ENCODE results near the gene FAM89B. TPM values are rescaled to one million over a fixed set of nuclear protein-coding genes. Genes with fewer than 3 reads are reported as not detected.
A peak's percentile ranks its signal among the peaks of the same experiment; 100 is the strongest.
"Not testable (repeated sequence)": the region's sequence is repeated elsewhere in the genome, so short reads cannot be mapped to it uniquely, and the experiment has no call there.

Gene FAM89B
- 100 to 1,000 TPM in 2 of 3 donors, 10 to 100 TPM in 1; 98.6 to 173 (median 158) TPM for polyA plus RNA-seq

- Mint-ChIP-seq H3K4me3 (peak within 1 kb of the TSS; percentile 96 to 99 (median 98)), H3K4me1 (peaks cover 72 to 83% of the 10 kb centered on the region in 2 donors), H3K27ac (peak within 1 kb of the TSS; percentile 96 to 100 (median 98)), H3K27me3 (ENCODE audit: low read depth in 3 of 3) (peaks cover 21 to 40% (median 27%) of the 10 kb centered on the region in 3 donors), H3K36me3 (peaks cover 0 to 3% (median 0%) of the 10 kb centered on the region in 3 donors), H3K9me3 (no peaks in the 10 kb centered on the region)
- peak; percentile 85 to 87 (median 86) for DNase-seq
Observed at GRCh38 chr11:65572356-65573051, at the start of gene FAM89B. FAM89B (plus strand) TSS chr11:65572538; CDS start chr11:65572670, 132 bp downstream.

- peaks cover 20 to 21% of the 10 kb centered on the region in 2 donors for H3K4me1 Mint-ChIP-seq
Observed at GRCh38 chr11:65522718-65523630, 49.4 kb upstream of the FAM89B start.

GRCh38 chr11:65523631-65523968, 48.7 kb upstream of the FAM89B start:
- peaks cover 20 to 21% of the 10 kb centered on the region in 2 donors for H3K4me1 Mint-ChIP-seq
- H3K27ac Mint-ChIP-seq = peak overlapping the region in 3 of 6 donors; percentile 13 to 74 (median 25)
- H3K27me3 Mint-ChIP-seq (ENCODE audit: low read depth in 3 of 3); DNase-seq; H3K36me3 Mint-ChIP-seq; H3K9me3 Mint-ChIP-seq; H3K4me3 Mint-ChIP-seq: not testable (repeated sequence)

More at GRCh38 chr11:65522718-65523630, 49.4 kb upstream of the FAM89B start:
- H3K36me3 Mint-ChIP-seq; H3K9me3 Mint-ChIP-seq; DNase-seq; H3K27me3 Mint-ChIP-seq (ENCODE audit: low read depth in 3 of 3): not testable (repeated sequence)
- Mint-ChIP-seq H3K27ac (peak overlapping the region in 3 of 6 donors; percentile 13 to 60 (median 40)), H3K4me3 (peak overlapping the region in 2 of 5 donors; percentile 9 to 12)

DNA sequence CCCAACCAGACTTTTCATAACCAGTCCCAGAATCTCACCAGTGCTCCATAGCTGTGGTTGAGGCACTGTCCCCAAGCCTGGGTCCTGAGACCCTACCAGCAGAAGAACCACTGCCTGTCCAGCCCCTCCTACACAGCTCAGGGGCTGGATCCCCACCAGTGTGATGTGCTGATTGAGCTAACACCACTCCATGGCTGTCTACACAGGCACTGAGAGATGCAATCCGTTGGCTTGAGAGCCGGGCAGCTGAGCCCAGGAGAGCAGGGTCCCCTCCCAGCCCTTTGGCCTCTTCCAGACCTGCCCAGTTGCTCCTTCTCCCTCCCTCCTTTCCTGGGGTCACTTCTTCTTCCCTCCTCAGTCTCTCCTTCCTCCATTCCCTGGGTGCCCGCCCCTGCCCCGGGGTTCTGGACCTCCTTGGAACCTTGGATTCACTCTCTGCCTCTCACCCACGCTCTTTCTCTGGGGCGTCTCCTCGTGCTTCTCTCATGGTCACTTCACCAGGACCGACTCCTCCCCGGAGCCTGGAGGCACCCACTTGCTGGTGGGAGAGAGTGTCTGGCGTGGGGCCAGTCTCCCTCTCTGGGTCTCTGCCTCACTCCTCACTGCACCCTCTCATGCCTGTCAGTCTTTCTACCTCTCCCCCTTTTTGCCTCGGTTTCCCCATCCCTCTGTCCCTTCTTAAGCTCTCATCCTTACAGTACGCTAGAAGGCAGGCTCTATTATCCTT, 48.2 kb upstream of the FAM89B start:
- peak overlapping the region; percentile 23 to 85 (median 73) for H3K27ac Mint-ChIP-seq
- H3K9me3 Mint-ChIP-seq = no peaks in the 10 kb centered on the region
- H3K27me3 Mint-ChIP-seq (ENCODE audit: low read depth in 3 of 3) = peaks cover 0 to 3% (median 1%) of the 10 kb centered on the region in 3 donors
- H3K36me3 Mint-ChIP-seq = peaks cover 0 to 3% (median 0%) of the 10 kb centered on the region in 3 donors
- peaks cover 20 to 21% of the 10 kb centered on the region in 2 donors for H3K4me1 Mint-ChIP-seq
- H3K4me3 Mint-ChIP-seq = peak overlapping the region in 2 of 5 donors; percentile 9 to 30
- no peak for DNase-seq

DNA sequence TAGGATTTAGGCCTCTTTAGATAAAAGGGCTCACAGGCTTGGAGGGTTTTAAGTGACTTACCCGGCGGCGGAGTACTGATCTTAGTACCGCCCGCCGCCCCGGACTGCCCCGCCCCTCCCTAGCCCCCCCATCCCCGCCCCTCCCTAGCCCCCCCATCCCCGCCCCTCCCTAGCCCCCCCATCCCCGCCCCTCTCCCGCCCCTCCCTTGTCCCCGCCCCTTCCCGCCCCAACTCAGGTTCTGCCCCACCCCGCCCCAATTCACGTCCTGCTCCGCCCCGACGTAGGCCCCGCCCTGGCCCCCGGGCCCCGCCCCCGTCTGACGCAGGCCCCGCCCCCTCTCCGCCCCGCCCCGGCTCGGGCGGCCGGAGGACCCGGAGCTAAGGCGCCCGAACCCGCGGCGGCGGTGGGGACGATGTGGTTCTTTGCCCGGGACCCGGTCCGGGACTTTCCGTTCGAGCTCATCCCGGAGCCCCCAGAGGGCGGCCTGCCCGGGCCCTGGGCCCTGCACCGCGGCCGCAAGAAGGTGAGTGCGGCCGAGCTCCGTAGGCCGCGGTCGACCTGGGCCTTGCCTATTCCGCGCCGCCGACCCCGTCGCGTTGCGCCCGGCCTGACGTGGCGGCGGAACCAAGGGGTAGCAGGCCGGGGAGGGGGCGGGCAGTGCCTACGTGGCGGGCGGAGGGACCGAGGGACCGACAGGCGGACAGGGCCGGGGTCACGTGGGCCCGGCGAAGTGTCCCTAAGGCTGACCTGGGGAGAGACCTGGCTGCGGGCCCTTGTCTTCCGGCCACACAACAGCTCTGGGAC, 47.4 kb upstream of the FAM89B start, which contains the start of gene SCYL1:
Gene SCYL1 (plus strand): TSS at position 343 of the 805 bp plus-strand sequence. CDS start 71 bp downstream, at position 414.
- peak; percentile 71 to 77 (median 76) for DNase-seq
- Mint-ChIP-seq H3K36me3 (peaks cover 0 to 4% (median 3%) of the 10 kb centered on the region in 3 donors), H3K9me3 (no peaks in the 10 kb centered on the region), H3K27me3 (ENCODE audit: low read depth in 3 of 3) (peaks cover 0 to 3% (median 1%) of the 10 kb centered on the region in 3 donors), H3K27ac (peak within 1 kb of the TSS; percentile 23 to 87 (median 74)), H3K4me3 (peak within 1 kb of the TSS; percentile 80 to 85 (median 83)), H3K4me1 (peaks cover 20 to 21% of the 10 kb centered on the region in 2 donors)

DNA sequence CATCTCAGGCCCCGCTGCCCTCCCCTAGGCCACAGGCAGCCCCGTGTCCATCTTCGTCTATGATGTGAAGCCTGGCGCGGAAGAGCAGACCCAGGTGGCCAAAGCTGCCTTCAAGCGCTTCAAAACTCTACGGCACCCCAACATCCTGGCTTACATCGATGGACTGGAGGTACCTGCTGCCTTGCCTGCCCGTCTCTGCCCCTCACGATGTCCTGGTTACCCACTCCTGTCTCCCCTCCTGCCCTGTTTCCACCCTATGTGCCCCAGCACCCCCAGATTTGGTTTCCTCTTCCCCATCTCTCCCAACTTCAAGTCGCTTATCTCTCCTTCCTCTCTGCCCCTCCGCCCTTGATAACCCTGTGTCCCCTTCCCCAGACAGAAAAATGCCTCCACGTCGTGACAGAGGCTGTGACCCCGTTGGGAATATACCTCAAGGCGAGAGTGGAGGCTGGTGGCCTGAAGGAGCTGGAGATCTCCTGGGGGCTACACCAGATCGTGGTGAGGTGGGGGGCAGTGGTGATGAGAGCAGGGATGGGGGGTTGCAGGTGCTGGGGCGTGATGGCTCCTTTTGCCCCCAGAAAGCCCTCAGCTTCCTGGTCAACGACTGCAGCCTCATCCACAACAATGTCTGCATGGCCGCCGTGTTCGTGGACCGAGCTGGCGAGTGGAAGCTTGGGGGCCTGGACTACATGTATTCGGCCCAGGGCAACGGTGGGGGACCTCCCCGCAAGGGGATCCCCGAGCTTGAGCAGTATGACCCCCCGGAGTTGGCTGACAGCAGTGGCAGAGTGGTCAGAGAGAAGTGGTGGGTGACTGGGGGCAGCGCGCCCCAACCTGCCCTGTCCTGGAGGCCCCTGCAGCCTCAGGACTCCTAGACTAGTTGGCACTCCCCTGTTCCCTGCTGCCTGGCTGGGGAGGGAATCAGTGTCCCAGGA, 46.5 kb upstream of the FAM89B start:
- H3K4me1 Mint-ChIP-seq = peaks cover 20 to 21% of the 10 kb centered on the region in 2 donors
- no peak for DNase-seq
- peak overlapping the region; percentile 9 to 87 (median 63) for H3K27ac Mint-ChIP-seq
- peaks cover 0 to 3% (median 2%) of the 10 kb centered on the region in 3 donors for H3K27me3 Mint-ChIP-seq (ENCODE audit: low read depth in 3 of 3)
- H3K9me3 Mint-ChIP-seq = no peaks in the 10 kb centered on the region
- H3K36me3 Mint-ChIP-seq = peaks cover 4 to 9% (median 7%) of the 10 kb centered on the region in 3 donors
- peak overlapping the region; percentile 80 to 85 (median 83) for H3K4me3 Mint-ChIP-seq

DNA sequence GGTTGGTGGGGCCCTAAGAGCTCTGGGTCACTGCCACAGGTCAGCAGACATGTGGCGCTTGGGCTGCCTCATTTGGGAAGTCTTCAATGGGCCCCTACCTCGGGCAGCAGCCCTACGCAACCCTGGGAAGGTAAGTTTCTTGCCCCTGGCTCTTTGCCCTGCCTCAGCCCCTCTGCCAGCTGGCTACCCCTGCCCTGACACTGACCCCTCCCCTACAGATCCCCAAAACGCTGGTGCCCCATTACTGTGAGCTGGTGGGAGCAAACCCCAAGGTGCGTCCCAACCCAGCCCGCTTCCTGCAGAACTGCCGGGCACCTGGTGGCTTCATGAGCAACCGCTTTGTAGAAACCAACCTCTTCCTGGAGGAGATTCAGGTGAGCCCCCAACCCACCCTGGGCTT, 45.6 kb upstream of the FAM89B start:
- peaks cover 0 to 3% (median 3%) of the 10 kb centered on the region in 3 donors for H3K27me3 Mint-ChIP-seq (ENCODE audit: low read depth in 3 of 3)
- no peak for DNase-seq
- H3K4me3 Mint-ChIP-seq = peak overlapping the region in 4 of 5 donors; percentile 44 to 67 (median 56)
- peaks cover 20 to 21% of the 10 kb centered on the region in 2 donors for H3K4me1 Mint-ChIP-seq
- H3K36me3 Mint-ChIP-seq = peaks cover 4 to 15% (median 7%) of the 10 kb centered on the region in 3 donors
- H3K27ac Mint-ChIP-seq = no peak overlapping the region
- H3K9me3 Mint-ChIP-seq = no peaks in the 10 kb centered on the region

DNA sequence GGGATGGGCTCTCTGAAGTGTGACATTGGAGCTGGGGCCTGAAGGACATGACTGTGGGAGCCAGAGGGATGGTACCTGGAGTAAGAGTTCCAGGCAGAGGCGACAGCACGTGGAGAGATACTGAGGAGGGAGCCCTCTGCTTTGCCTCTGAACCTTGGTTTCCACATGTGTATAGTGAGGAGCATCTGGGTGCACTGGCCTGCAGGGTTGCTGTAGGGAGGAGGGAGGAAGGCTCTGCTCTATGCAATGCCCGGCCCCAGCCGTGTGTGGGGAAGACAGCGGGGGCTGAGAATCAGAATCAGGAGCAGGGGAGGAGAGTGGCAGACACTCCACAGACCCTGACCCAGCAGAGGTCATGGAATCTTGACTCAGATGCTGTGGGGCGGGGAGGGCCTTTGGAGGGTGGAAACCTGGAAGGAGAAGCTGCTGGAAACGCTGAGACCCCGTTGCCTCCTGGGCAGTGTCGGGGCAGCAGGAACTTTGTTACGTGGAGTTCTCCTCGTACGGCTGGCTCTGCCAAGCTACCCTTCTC, 43.5 kb upstream of the FAM89B start:
- H3K9me3 Mint-ChIP-seq = no peaks in the 10 kb centered on the region
- peaks cover 0 to 3% (median 3%) of the 10 kb centered on the region in 3 donors for H3K27me3 Mint-ChIP-seq (ENCODE audit: low read depth in 3 of 3)
- DNase-seq = no peak
- H3K4me1 Mint-ChIP-seq = peaks cover 11 to 18% of the 10 kb centered on the region in 2 donors
- H3K36me3 Mint-ChIP-seq = peaks cover 4 to 15% (median 7%) of the 10 kb centered on the region in 3 donors
- peak overlapping the region in 1 of 6 donors; percentile 59 for H3K27ac Mint-ChIP-seq
- H3K4me3 Mint-ChIP-seq = no peak overlapping the region

GRCh38 chr11:65529475-65530156, 42.7 kb upstream of the FAM89B start:
- peaks cover 4 to 19% (median 9%) of the 10 kb centered on the region in 3 donors for H3K36me3 Mint-ChIP-seq
- no peak overlapping the region for H3K4me3 Mint-ChIP-seq
- peaks cover 0 to 4% (median 2%) of the 10 kb centered on the region in 3 donors for H3K27me3 Mint-ChIP-seq (ENCODE audit: low read depth in 3 of 3)
- no peak for DNase-seq
- peak overlapping the region in 3 of 6 donors; percentile 20 to 59 (median 25) for H3K27ac Mint-ChIP-seq
- H3K4me1 Mint-ChIP-seq = peaks cover 7 to 14% of the 10 kb centered on the region in 2 donors
- no peaks in the 10 kb centered on the region for H3K9me3 Mint-ChIP-seq

DNA sequence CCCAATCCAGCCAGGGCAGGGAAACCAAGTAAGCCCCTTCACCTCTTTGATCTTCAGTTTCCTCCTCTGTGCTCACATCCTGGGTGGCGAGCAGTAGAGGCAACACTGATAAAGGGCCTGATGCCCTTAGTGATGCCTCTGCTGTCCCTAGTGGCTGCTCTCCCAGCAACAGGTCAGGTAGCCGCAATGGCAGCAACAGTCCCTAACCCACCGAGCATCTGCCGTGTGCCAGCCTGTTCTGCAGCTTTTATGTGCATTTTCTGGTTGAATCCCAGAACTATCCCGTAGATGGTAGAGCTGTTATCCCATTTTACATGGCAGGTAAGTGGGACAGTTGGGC, 42.2 kb upstream of the FAM89B start:
- Mint-ChIP-seq H3K27ac (peak overlapping the region in 3 of 6 donors; percentile 20 to 59 (median 25)), H3K27me3 (ENCODE audit: low read depth in 3 of 3) (peaks cover 0 to 6% (median 2%) of the 10 kb centered on the region in 3 donors), H3K9me3 (no peaks in the 10 kb centered on the region), H3K4me3 (no peak overlapping the region), H3K36me3 (peaks cover 4 to 21% (median 11%) of the 10 kb centered on the region in 3 donors), H3K4me1 (peaks cover 6 to 15% of the 10 kb centered on the region in 2 donors)
- no peak for DNase-seq
